ENCODE results near the gene CHAT.

CHAT gene

GRCh38 chr10:49688920-49689319 is 75.1 kb downstream of the CHAT start:
- no peak overlapping the region for H3K4me3 ChIP-seq (ENCODE audit: control insufficient read depth, low read depth, low read length)
- DNase-seq (ENCODE audit: low read depth): no peak
- TF ChIP-seq CTCF (IDR thresholded peaks at IDR 0.05; ENCODE audit: control insufficient read depth, insufficient read depth, low read depth, low read length, missing control alignments): no peak

- no peak overlapping the region for H3K4me3 ChIP-seq (ENCODE audit: control insufficient read depth, low read depth, low read length)
- DNase-seq (ENCODE audit: low read depth): no peak
- TF ChIP-seq CTCF (IDR thresholded peaks at IDR 0.05; ENCODE audit: control insufficient read depth, insufficient read depth, low read depth, low read length, missing control alignments): no peak
Observed at GRCh38 chr10:49689882-49690510, 76.2 kb downstream of the CHAT start.

GRCh38 chr10:49690698-49691356 is 77.0 kb downstream of the CHAT start:
- TF ChIP-seq CTCF (IDR thresholded peaks at IDR 0.05; ENCODE audit: control insufficient read depth, insufficient read depth, low read depth, low read length, missing control alignments): no peak
- no peak overlapping the region for H3K4me3 ChIP-seq (ENCODE audit: control insufficient read depth, low read depth, low read length)
- no peak for DNase-seq (ENCODE audit: low read depth)

GRCh38 chr10:49691588-49691987 is 77.8 kb downstream of the CHAT start:
- no peak overlapping the region for H3K4me3 ChIP-seq (ENCODE audit: control insufficient read depth, low read depth, low read length)
- no peak for TF ChIP-seq CTCF (IDR thresholded peaks at IDR 0.05; ENCODE audit: control insufficient read depth, insufficient read depth, low read depth, low read length, missing control alignments)
- no peak for DNase-seq (ENCODE audit: low read depth)

- TF ChIP-seq CTCF (IDR thresholded peaks at IDR 0.05; ENCODE audit: control insufficient read depth, insufficient read depth, low read depth, low read length, missing control alignments): no peak
- no peak overlapping the region for H3K4me3 ChIP-seq (ENCODE audit: control insufficient read depth, low read depth, low read length)
- no peak for DNase-seq (ENCODE audit: low read depth)
Observed at GRCh38 chr10:49694466-49694865, 80.6 kb downstream of the CHAT start.

- no peak for DNase-seq (ENCODE audit: low read depth)
- no peak for TF ChIP-seq CTCF (IDR thresholded peaks at IDR 0.05; ENCODE audit: control insufficient read depth, insufficient read depth, low read depth, low read length, missing control alignments)
- H3K4me3 ChIP-seq (ENCODE audit: control insufficient read depth, low read depth, low read length): no peak overlapping the region
Observed at GRCh38 chr10:49696311-49696710, 82.5 kb downstream of the CHAT start.
